ENCODE measurements around the gene DPY19L3.

GRCh38 chr19:32367063-32367462, 38.5 kb upstream of the DPY19L3 start:
- TF ChIP-seq CTCF (IDR thresholded peaks at IDR 0.05; ENCODE audit: low read depth, low read length) (no peak), EZH2phosphoT487 (IDR thresholded peaks at IDR 0.05; ENCODE audit: low read depth) (no peak)

All from OCI-LY3 (cell line).